K562 (cell line): ENCODE measurements around the gene FBXO28. TPM values are rescaled to one million over a fixed set of nuclear protein-coding genes. Genes with fewer than 3 reads are reported as not detected.

Source experiments
- ATAC-seq: fragments of 200-7000 bp; cut with Tn5 transposase; 3 replicates; pipeline ENCODE4 v1.9.1; 2020; ENCODE audit warnings: moderate library complexity
- BruUV-seq: library from RNA; stranded (reverse); fragments of 400-500 nt; replicated peaks from 2 replicates; lab custom pipeline; 2021; lab: Mats Ljungman, UMichigan
- CTCF ChIA-PET: fragments of 300-600 bp; formaldehyde crosslinking; extraction: SDS; loops from one replicate; lab custom pipeline; 2021; ENCODE audit warnings: low intra/inter-chr PET ratio; lab: Yijun Ruan, JAX
- POLR2A ChIA-PET: fragments of 300-600, 350-650 bp; sonication (Branson Sonifier 250); formaldehyde crosslinking; extraction: SDS; loops from one replicate; lab custom pipeline; 2021; ENCODE audit warnings: antibody characterized with exemption, inconsistent platforms; lab: Yijun Ruan, JAX
- DNase-seq, 4 experiments: peaks; one replicate each; pipeline versions ENCODE4 v3.0.0 to v3.0.0-alpha.2; 2011 to 2018; ENCODE audit warnings: low spot score in 3 of 4, mixed read lengths in 3 of 4; ENCODE audit errors: extremely low read depth in 1 of 4
- FAIRE-seq: peaks from 2 replicates; lab custom pipeline; 2011; peaks lifted over from hg19 to GRCh38; lab: Jason Lieb, UNC
- H2AFZ ChIP-seq: 2 replicates; pipeline ENCODE4 v1.6.0; 2011; ENCODE audit warnings: low read depth, low read length, control low read depth, inconsistent platforms
- H3K27ac ChIP-seq: fragments of 200-600 bp; 3 replicates; pipeline ENCODE4 v1.8.0; 2011; ENCODE audit warnings: low read depth, mild to moderate bottlenecking, control low read depth, inconsistent platforms, low read length, moderate library complexity, mixed read lengths; ENCODE audit errors: extremely low read depth
- H3K27me3 ChIP-seq, 2 experiments: fragments of 300-600 bp in 1 of 2; 2 replicates in 1 of 2; 3 replicates in 1 of 2; pipeline versions ENCODE4 v1.6.0 to v1.8.0; 2011; ENCODE audit warnings: inconsistent platforms in 2 of 2, low read length in 2 of 2, mild to moderate bottlenecking in 1 of 2, mixed read lengths in 1 of 2, moderate library complexity in 1 of 2; ENCODE audit not compliant: control insufficient read depth in 2 of 2, insufficient read depth in 2 of 2
- H3K36me3 ChIP-seq: fragments of 300-600 bp; 3 replicates; pipeline ENCODE4 v1.8.0; 2011; ENCODE audit warnings: mild to moderate bottlenecking, low read length, inconsistent platforms; ENCODE audit not compliant: control insufficient read depth, insufficient read depth
- H3K4me1 ChIP-seq, 2 experiments: fragments of 200-600 bp in 1 of 2; replicated peaks in 1 of 2; 2 replicates in 1 of 2; 3 replicates in 1 of 2; pipeline versions ENCODE4 v1.5.1 to v1.8.0; 2011; ENCODE audit warnings: inconsistent platforms in 2 of 2, low read length in 2 of 2, mild to moderate bottlenecking in 1 of 2, mixed read lengths in 1 of 2, moderate library complexity in 1 of 2; ENCODE audit not compliant: control insufficient read depth in 2 of 2, insufficient read depth in 2 of 2
- H3K4me2 ChIP-seq: 2 replicates; pipeline ENCODE4 v1.6.1; 2011; ENCODE audit warnings: low read length, control low read depth, inconsistent platforms, mixed read lengths; ENCODE audit not compliant: insufficient read depth
- H3K4me3 ChIP-seq: fragments of 200-600 bp; sonication (generic), shearing (Covaris generic); 2 replicates; pipeline ENCODE4 v1.5.1; 2016; ENCODE audit warnings: control low read depth, inconsistent platforms
- H3K79me2 ChIP-seq: fragments of 200-600 bp; 3 replicates; pipeline ENCODE4 v1.8.0; 2011; ENCODE audit warnings: low read length, inconsistent platforms; ENCODE audit not compliant: control insufficient read depth, insufficient read depth
- H3K9ac ChIP-seq, 2 experiments: 2 replicates each; pipeline versions ENCODE4 v1.6.0 to v1.6.1; 2011; ENCODE audit warnings: low read depth in 2 of 2, low read length in 2 of 2, control low read depth in 1 of 2, inconsistent platforms in 1 of 2, mild to moderate bottlenecking in 1 of 2, mixed read lengths in 1 of 2; ENCODE audit not compliant: insufficient read depth in 1 of 2
- H3K9me1 ChIP-seq: one replicate; pipeline ENCODE4 v1.6.0; 2011; ENCODE audit warnings: inconsistent platforms, mild to moderate bottlenecking, low read length, moderate library complexity; ENCODE audit not compliant: control insufficient read depth, insufficient read depth
- H3K9me3 ChIP-seq: replicated peaks from 2 replicates; pipeline ENCODE4 v1.5.1; 2011; ENCODE audit warnings: low read depth, low read length, inconsistent platforms; ENCODE audit not compliant: control insufficient read depth, insufficient read depth
- H4K20me1 ChIP-seq: replicated peaks from 2 replicates; pipeline ENCODE4 v1.6.1; 2011; ENCODE audit warnings: low read length, inconsistent platforms, mixed read lengths; ENCODE audit not compliant: control insufficient read depth, insufficient read depth
- BRCA1 ChIP-seq, 2 experiments: fragments of 450-650 bp in 1 of 2; sonication (generic) in 1 of 2; formaldehyde crosslinking in 1 of 2; IDR thresholded peaks; 2 replicates each; pipeline versions ENCODE4 v1.5.0 to v1.6.1; 2017 to 2020; ENCODE audit warnings: mild to moderate bottlenecking in 1 of 2, missing genetic modification reagents in 1 of 2
- C11orf30 ChIP-seq: fragments of 450-650 bp; IDR thresholded peaks from 2 replicates; pipeline ENCODE4 v1.6.1; 2016; ENCODE audit warnings: low read depth, mild to moderate bottlenecking
- DIDO1 ChIP-seq: fragments of 450-650 bp; IDR thresholded peaks from 2 replicates; pipeline ENCODE4 v1.6.1; 2016; ENCODE audit warnings: low read depth, missing biosample characterization, missing genetic modification characterization
- HDAC8 ChIP-seq: fragments of 450-650 bp; IDR thresholded peaks from 2 replicates; pipeline ENCODE4 v1.6.1; 2016; ENCODE audit warnings: mild to moderate bottlenecking, missing genetic modification characterization, moderate library complexity, missing compliant biosample characterization
- MAFF ChIP-seq: IDR thresholded peaks from 2 replicates; pipeline ENCODE4 v1.6.1; 2012; ENCODE audit warnings: low read length, improper control_type of control experiment
- MAFK ChIP-seq: IDR thresholded peaks from 2 replicates; pipeline ENCODE4 v1.6.1; 2011; ENCODE audit warnings: low read length, improper control_type of control experiment
- SRSF3 ChIP-seq: fragments of 200-400 bp; formaldehyde crosslinking; IDR thresholded peaks from 2 replicates; pipeline ENCODE4 v1.6.1; 2016; ENCODE audit warnings: mild to moderate bottlenecking, low read length, moderate library complexity; ENCODE audit not compliant: insufficient read depth
- TAF15 ChIP-seq: fragments of 200-400 bp; formaldehyde crosslinking; IDR thresholded peaks from 2 replicates; pipeline ENCODE4 v1.6.1; 2017; ENCODE audit warnings: mild to moderate bottlenecking, low read depth, low read length, moderate library complexity
- U2AF2 ChIP-seq: fragments of 200-400 bp; formaldehyde crosslinking; optimal IDR thresholded peaks from 2 replicates; pipeline ENCODE3; 2017; ENCODE audit warnings: low read depth, mild to moderate bottlenecking, low read length
- VEZF1 ChIP-seq: fragments of 200-800 bp; sonication (Bioruptor generic); IDR thresholded peaks from 2 replicates; pipeline ENCODE4 v1.6.1; 2017; ENCODE audit warnings: missing genetic modification characterization, missing compliant biosample characterization
- ZBED1 ChIP-seq: IDR thresholded peaks from 2 replicates; pipeline ENCODE4 v1.6.1; 2014
- ZNF316 ChIP-seq: fragments of 450-650 bp; IDR thresholded peaks from 2 replicates; pipeline ENCODE4 v1.6.1; 2016
- WGBS: fragments of 100-300 bp; shearing (Covaris generic); methylation state at CpG from one replicate; pipeline ENCODE4 v1.1.6; 2016; ENCODE audit warnings: low coverage, mixed read lengths; ENCODE audit not compliant: insufficient coverage; ENCODE audit errors: missing lambda C conversion rate; 5-methylcytosine and 5-hydroxymethylcytosine counted together
- in situ Hi-C: fragments of 300-500 bp; cut with MboI; formaldehyde crosslinking; loops from 4 replicates; pipeline ENCODE4 v1.15.0; 2018; ENCODE audit warnings: inconsistent platforms, mixed read lengths
- intact Hi-C: fragments of 100-400 bp; cut with micrococcal nuclease; formaldehyde crosslinking; loops from 2 replicates; pipeline ENCODE4 v1.14.2; 2022
- polyA plus RNA-seq, 8 experiments: library from polyadenylated mRNA; depleted of rRNA in 4 of 8; stranded (reverse) in 5 of 8; unstranded in 3 of 8; fragments of >200 nt; fragmentation: Nextera tagmentation in 2 of 8; fragmentation: Illumina TruSeq in 1 of 8; extraction: Ambion mirVana in 2 of 8; extraction: Trizol in 1 of 8; gene quantifications; 2 replicates each; pipeline versions ENCODE4 v1.2.1 to v1.2.3, GENCODE V29; 2011 to 2014; ENCODE audit warnings: inconsistent platforms in 1 of 8, missing spikeins in 1 of 8
- total RNA-seq, 7 experiments: library from RNA; depleted of rRNA in 6 of 7; stranded (reverse); fragments of >200 nt in 6 of 7; fragmentation: Illumina TruSeq in 2 of 7; extraction: Trizol in 2 of 7; gene quantifications; 2 replicates each; pipeline versions ENCODE4 v1.2.1 to v1.2.3, GENCODE V29; 2011 to 2021; ENCODE audit warnings: low replicate concordance in 1 of 7

Gene FBXO28
- total and polyA plus RNA-seq, 9 of the 15 experiments (the other 6 are each of a cell fraction or from before 2014, with no cell fraction given) = 4.1 to 34.8 (median 25.3) TPM

- Histone ChIP-seq H3K9ac (no peak overlapping the region), H3K4me1 (peaks cover 0 to 12% of the 10 kb centered on the region in 2 experiments; a peak in 2 of 5 replicates), H3K4me3 (no peak overlapping the region), H3K79me2 (0 out of 3 replicates have a peak, but pooled peaks cover 2% of the 10 kb centered on the region), H2AFZ (no peak overlapping the region), H4K20me1 (no peaks in the 10 kb centered on the region), H3K9me3 (no peaks in the 10 kb centered on the region), H3K36me3 (peaks cover 76% of the 10 kb centered on the region), H3K27ac (no peak overlapping the region), H3K27me3 (no peaks in the 10 kb centered on the region)
- POLR2A ChIA-PET = interaction anchor here (0.6 to 1.8 kb wide), 6 partner anchors 12 to 105 kb away, joined by 3 to 5 read pairs (median 3); no protein-coding TSS in a partner anchor
- no peak for ATAC-seq
- BruUV-seq = no TSS peak
- TF ChIP-seq VEZF1 (CRISPR knock-in tag) = no peak
- TF ChIP-seq ZBED1 = no peak
- no peak for TF ChIP-seq HDAC8 (tag)
- no peak for TF ChIP-seq U2AF2
- TF ChIP-seq ZNF316 = peak; percentile 72
- no peak for TF ChIP-seq DIDO1 (tag)
- TF ChIP-seq TAF15 = no peak
- no peak for TF ChIP-seq BRCA1 (IDR thresholded peaks at IDR 0.05)
- TF ChIP-seq BRCA1 (CRISPR knock-in tag; IDR thresholded peaks at IDR 0.05) = no peak
- peak; percentile 64 for TF ChIP-seq C11orf30
- no peak for TF ChIP-seq SRSF3
- TF ChIP-seq MAFK = 0 out of 2 replicates have a peak, but pooled peaks have one; percentile 24
- TF ChIP-seq MAFF = peak; percentile 47
- TF ChIP-seq, all 486 proteins: peak for 4
- intact Hi-C loops (no loop called here), in situ Hi-C loops (no loop called here)
- CTCF ChIA-PET = interaction anchor here (0.6 kb wide), 1 partner anchor 19 kb away, joined by 6 read pairs; no protein-coding TSS in a partner anchor
- FAIRE-seq (no peak), DNase-seq (no peak)
- Histone ChIP-seq H3K4me2 (no peak overlapping the region), H3K9me1 (no peaks in the 10 kb centered on the region)
- WGBS = 94% methylated on average over 11 of the region's 11 CpGs
Measured at GRCh38 chr1:224157316-224157715, 43.4 kb downstream of the FBXO28 start.
